Endometrium (tissue), 2 donors: ENCODE results near the gene MTG2.
"Not testable (repeated sequence)": the region's sequence is repeated elsewhere in the genome, so short reads cannot be mapped to it uniquely, and the experiment has no call there.

Experiments used
- FAIRE-seq: peaks from 2 replicates; lab custom pipeline; 2012; peaks lifted over from hg19 to GRCh38; lab: Jason Lieb, UNC
- donor health status: control.
- donor health status: control.

Gene MTG2

GRCh38 chr20:62146019-62146755 lies 36.6 kb upstream of the MTG2 start:
- no peak for FAIRE-seq

- FAIRE-seq, result no peak
Observed at GRCh38 chr20:62147125-62147524, 35.7 kb upstream of the MTG2 start.

- no peak for FAIRE-seq
Observed at GRCh38 chr20:62147528-62147927, 35.3 kb upstream of the MTG2 start.

- not testable (repeated sequence) for FAIRE-seq
Observed at GRCh38 chr20:62148383-62148782, 34.4 kb upstream of the MTG2 start.

- no peak for FAIRE-seq
Observed at GRCh38 chr20:62148908-62149314, 33.9 kb upstream of the MTG2 start.

- no peak for FAIRE-seq
Observed at GRCh38 chr20:62149532-62150309, 33.1 kb upstream of the MTG2 start.

- FAIRE-seq, result no peak
Observed at GRCh38 chr20:62150310-62150575, 32.6 kb upstream of the MTG2 start.

GRCh38 chr20:62151225-62151624 lies 31.6 kb upstream of the MTG2 start:
- FAIRE-seq, result no peak

GRCh38 chr20:62151835-62152364 lies 30.9 kb upstream of the MTG2 start:
- no peak for FAIRE-seq

GRCh38 chr20:62155428-62156253 lies 27.2 kb upstream of the MTG2 start:
- FAIRE-seq, result no peak

- no peak for FAIRE-seq
Observed at GRCh38 chr20:62156254-62156556, 26.6 kb upstream of the MTG2 start.

- no peak for FAIRE-seq
Observed at GRCh38 chr20:62156592-62157386, 26.0 kb upstream of the MTG2 start.

- no peak for FAIRE-seq
Observed at GRCh38 chr20:62157387-62158087, 25.3 kb upstream of the MTG2 start.

GRCh38 chr20:62158088-62158400 lies 24.8 kb upstream of the MTG2 start:
- no peak for FAIRE-seq

GRCh38 chr20:62158541-62158940 lies 24.3 kb upstream of the MTG2 start:
- FAIRE-seq, result no peak

- no peak for FAIRE-seq
Observed at GRCh38 chr20:62159052-62159451, 23.8 kb upstream of the MTG2 start.

- FAIRE-seq, result no peak
Observed at GRCh38 chr20:62159839-62160238, 23.0 kb upstream of the MTG2 start.

- no peak for FAIRE-seq
Observed at GRCh38 chr20:62160253-62160652, 22.6 kb upstream of the MTG2 start.

GRCh38 chr20:62160876-62161275 lies 22.0 kb upstream of the MTG2 start:
- FAIRE-seq, result no peak

- FAIRE-seq, result no peak
Observed at GRCh38 chr20:62161347-62161746, 21.5 kb upstream of the MTG2 start.

GRCh38 chr20:62162765-62163484 lies 19.9 kb upstream of the MTG2 start:
- no peak for FAIRE-seq
